ENCODE data around the gene TMEM132A. TPM values are rescaled to one million over a fixed set of nuclear protein-coding genes. Genes with fewer than 3 reads are reported as not detected.
A peak's percentile ranks its signal among the peaks of the same experiment; 100 is the strongest.

TMEM132A gene
- total RNA-seq, 3 donors from 2014 or later = 2.9 to 11.0 (median 8.5) TPM

DNA sequence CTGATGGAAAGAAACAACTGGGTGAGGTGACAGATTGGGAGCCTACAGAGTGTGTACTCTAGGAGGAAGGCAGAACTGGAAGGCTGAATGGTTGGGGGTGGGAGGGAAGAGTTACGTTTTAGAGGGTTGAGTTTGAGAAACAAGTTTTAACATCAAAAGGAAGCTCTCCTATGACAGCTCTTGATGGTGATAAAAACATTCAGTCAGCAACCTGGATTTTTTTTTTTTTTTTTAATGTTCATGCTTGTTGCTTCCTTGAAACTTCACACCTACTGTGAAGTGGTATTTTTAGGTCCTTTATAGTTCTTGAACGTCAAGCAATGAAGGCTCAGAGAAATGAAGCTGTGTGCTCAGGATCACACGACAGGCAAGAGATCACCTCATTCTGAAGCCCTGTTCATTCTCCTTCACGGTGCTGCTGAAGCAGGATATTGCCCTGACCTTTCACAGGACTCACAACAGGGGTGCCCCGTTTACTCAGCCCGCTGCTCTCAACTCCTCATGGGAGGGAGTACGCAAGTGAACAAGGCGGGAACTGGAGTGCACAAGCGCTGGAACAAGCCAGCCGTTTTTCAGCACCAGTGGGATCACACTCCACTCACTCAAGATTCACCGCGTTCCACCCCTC lies 11.9 kb upstream of the TMEM132A start:
- intact Hi-C loops (cut with DNase I; ENCODE audit: low total_unique reads) = no loop called here
- TF ChIP-seq POLR2AphosphoS5 (IDR thresholded peaks at IDR 0.05) (no peak), POLR2A (IDR thresholded peaks at IDR 0.05) (no peak)
- TF ChIP-seq, protein P1, sequence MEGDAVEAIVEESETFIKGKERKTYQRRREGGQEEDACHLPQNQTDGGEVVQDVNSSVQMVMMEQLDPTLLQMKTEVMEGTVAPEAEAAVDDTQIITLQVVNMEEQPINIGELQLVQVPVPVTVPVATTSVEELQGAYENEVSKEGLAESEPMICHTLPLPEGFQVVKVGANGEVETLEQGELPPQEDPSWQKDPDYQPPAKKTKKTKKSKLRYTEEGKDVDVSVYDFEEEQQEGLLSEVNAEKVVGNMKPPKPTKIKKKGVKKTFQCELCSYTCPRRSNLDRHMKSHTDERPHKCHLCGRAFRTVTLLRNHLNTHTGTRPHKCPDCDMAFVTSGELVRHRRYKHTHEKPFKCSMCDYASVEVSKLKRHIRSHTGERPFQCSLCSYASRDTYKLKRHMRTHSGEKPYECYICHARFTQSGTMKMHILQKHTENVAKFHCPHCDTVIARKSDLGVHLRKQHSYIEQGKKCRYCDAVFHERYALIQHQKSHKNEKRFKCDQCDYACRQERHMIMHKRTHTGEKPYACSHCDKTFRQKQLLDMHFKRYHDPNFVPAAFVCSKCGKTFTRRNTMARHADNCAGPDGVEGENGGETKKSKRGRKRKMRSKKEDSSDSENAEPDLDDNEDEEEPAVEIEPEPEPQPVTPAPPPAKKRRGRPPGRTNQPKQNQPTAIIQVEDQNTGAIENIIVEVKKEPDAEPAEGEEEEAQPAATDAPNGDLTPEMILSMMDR (IDR thresholded peaks at IDR 0.05) = no peak
- Histone ChIP-seq H3K9me3 (no peaks in the 10 kb centered on the region), H3K4me3 (peak overlapping the region in 2 of 3 donors; percentile 13 to 74), H3K27ac (peak overlapping the region; percentile 94 to 95), H3K4me1 (peaks cover 4% of the 10 kb centered on the region in 2 donors), H3K27me3 (no peaks in the 10 kb centered on the region), H3K36me3 (no peaks in the 10 kb centered on the region)
- no peak for DNase-seq (ENCODE audit: low spot score in 2 of 2)

DNA sequence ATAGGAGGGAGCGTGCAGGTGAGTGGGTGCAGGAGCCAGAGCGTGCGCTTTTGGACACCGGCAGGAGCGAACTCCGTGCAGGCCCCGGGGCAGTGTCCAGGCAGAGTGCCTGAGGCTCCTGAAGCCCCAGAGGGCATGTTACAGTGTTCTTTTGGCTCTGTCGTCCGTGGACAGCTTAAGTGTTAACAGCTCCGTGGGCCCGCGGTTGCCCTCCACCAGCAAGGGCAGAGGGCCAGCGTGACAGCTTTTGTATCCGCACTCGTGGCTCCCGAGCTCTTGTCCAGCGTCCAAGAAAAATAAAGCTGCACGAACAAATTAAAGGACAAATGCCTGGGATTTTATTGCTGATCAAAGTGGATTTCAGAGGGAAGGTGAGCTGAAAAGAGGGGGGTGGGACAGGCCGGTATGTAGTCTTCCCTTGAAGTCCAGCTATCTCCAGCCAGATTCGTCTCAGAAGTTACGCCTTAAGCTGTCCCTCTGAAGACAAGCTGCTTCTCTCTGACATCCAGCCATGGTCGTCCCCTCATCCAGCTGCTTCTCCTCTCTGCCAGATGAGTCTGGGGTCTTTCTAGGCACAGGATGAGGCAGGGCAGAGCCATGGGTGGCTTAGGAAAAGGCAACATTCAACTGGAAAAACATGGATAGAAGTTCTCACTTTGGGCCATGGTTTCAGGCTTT lies 11.3 kb upstream of the TMEM132A start:
- TF ChIP-seq, protein P1 (IDR thresholded peaks at IDR 0.05) = no peak
- TF ChIP-seq POLR2A (IDR thresholded peaks at IDR 0.05) = no peak
- no peak for TF ChIP-seq POLR2AphosphoS5 (IDR thresholded peaks at IDR 0.05)
- intact Hi-C loops (cut with DNase I; ENCODE audit: low total_unique reads) = no loop called here
- H3K4me1 ChIP-seq = peaks cover 4% of the 10 kb centered on the region in 2 donors
- H3K36me3 ChIP-seq = no peaks in the 10 kb centered on the region
- no peaks in the 10 kb centered on the region for H3K27me3 ChIP-seq
- H3K27ac ChIP-seq = peak overlapping the region; percentile 94 to 95
- H3K9me3 ChIP-seq = no peaks in the 10 kb centered on the region
- peak in 1 of 2 donors; percentile 40 for DNase-seq (ENCODE audit: low spot score in 2 of 2)
- H3K4me3 ChIP-seq = peak overlapping the region in 2 of 3 donors; percentile 69 to 74

DNA sequence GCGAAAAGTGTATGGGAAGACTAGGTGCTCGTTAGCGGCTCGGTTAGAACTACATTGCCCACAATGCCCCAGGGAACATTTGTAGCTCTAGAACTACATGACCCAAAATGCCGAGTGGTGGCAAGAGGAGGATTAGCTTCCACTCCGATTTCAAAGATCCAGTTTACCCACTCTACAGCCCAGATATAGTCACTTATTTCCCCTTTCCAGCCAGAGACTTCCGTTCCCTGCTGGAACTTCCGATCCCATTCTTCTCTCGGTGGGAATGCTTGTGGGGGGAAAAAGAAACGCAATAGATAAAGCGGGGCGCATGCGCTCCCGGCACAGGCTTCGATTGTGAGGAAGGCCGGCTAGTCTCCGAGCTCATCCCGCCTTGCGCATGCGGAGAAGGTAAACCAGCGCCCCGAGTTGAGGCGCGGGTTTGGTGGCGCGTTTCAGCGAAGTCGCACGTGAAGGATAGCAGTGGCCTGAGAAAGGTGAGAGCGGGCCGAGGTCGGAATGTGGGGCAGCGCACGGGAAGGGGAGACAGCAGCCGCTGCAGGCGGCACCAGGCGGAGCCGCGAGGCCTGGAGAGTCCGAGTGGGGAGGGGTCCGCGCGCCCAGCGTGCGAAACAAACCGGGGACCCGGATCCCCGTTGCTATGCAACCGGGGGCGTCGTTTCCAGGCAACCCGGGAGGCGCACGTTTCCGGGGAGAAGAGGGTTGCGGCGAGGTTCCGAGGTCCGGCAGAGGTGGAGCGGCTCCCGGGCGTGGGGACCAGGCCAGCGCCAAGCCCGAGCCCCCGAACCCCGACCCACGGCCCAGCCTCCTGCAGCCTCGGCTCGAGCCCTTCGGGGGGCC lies 10.2 kb upstream of the TMEM132A start, which contains the start of gene TMEM109:
Gene TMEM109, plus strand, starts transcription at position 366 of the 840 bp plus-strand sequence. CDS start 5,536 bp downstream, outside the sequence.
- Histone ChIP-seq H3K4me3 (peak within 1 kb of the TSS; percentile 69 to 84 (median 74)), H3K27me3 (no peaks in the 10 kb centered on the region), H3K9me3 (no peaks in the 10 kb centered on the region), H3K4me1 (peaks cover 4% of the 10 kb centered on the region in 2 donors), H3K36me3 (no peaks in the 10 kb centered on the region), H3K27ac (peak within 1 kb of the TSS; percentile 94 to 95)
- intact Hi-C loops (cut with DNase I; ENCODE audit: low total_unique reads) = no loop called here
- DNase-seq (ENCODE audit: low spot score in 2 of 2) = peak; percentile 75 to 77
- TF ChIP-seq, protein P1 (IDR thresholded peaks at IDR 0.05) = peak in 1 of 3 donors; percentile 30
- TF ChIP-seq POLR2A (IDR thresholded peaks at IDR 0.05) (peak; percentile 34), POLR2AphosphoS5 (IDR thresholded peaks at IDR 0.05) (peak; percentile 27 to 74 (median 73))

DNA sequence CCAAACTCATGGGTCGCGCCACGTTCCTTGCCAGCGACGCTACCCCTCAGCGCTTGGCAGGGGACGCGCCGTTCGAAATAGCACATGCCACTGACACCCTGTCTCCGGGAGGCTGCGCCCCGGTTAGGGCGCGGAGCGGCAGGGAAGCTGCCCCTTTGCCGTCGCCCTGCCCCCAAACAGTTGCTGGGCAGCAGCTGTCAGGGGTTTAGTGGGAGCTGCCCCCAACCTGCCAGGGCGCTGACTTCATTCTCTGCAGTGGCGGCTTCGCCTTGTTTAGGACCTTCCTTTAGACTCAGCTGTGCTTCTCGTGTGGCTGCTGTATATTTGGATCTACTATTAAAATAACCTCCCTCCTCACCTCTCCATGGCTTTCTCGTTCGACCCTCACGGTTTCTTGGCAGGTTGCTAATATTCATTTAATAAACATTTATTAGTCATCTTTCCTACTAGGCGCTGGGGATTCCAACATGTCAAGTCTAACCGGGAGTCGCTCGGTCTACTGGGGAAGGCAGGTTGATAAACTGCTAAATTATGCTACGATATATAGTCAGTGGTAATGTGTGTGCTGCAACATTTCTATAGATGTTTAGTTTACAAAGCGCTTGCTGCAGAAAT lies 9.5 kb upstream of the TMEM132A start:
- intact Hi-C loops (cut with DNase I; ENCODE audit: low total_unique reads) = no loop called here
- TF ChIP-seq POLR2A (IDR thresholded peaks at IDR 0.05) (no peak), POLR2AphosphoS5 (IDR thresholded peaks at IDR 0.05) (no peak)
- TF ChIP-seq, protein P1 (IDR thresholded peaks at IDR 0.05) = no peak
- Histone ChIP-seq H3K27ac (peak overlapping the region; percentile 94 to 95), H3K9me3 (no peaks in the 10 kb centered on the region), H3K27me3 (no peaks in the 10 kb centered on the region), H3K4me3 (peak overlapping the region; percentile 69 to 84 (median 74)), H3K36me3 (no peaks in the 10 kb centered on the region), H3K4me1 (peaks cover 4% of the 10 kb centered on the region in 2 donors)
- DNase-seq (ENCODE audit: low spot score in 2 of 2) = no peak
